DOHH2 (cell line): ENCODE data around the gene P2RY6.

Experiments used
- H3F3A ChIP-seq: fragments of 200-600 bp; sonication (generic), shearing (Covaris generic); 2 replicates; pipeline ENCODE4 v1.6.0; 2016; ENCODE audit warnings: antibody characterized with exemption, mild to moderate bottlenecking; ENCODE audit not compliant: control insufficient read depth, insufficient read depth
- H3K27ac ChIP-seq: fragments of 200-600 bp; sonication (generic); 2 replicates; pipeline ENCODE4 v1.5.1; 2014; ENCODE audit warnings: low read depth, mild to moderate bottlenecking, low read length, moderate library complexity
- H3K27me3 ChIP-seq: fragments of 200-600 bp; sonication (generic); 2 replicates; pipeline ENCODE4 v1.6.1; 2014; ENCODE audit warnings: mild to moderate bottlenecking, low read length, mixed read lengths; ENCODE audit not compliant: control insufficient read depth
- H3K36me3 ChIP-seq: fragments of 200-600 bp; sonication (generic); 2 replicates; pipeline ENCODE4 v1.6.1; 2014; ENCODE audit warnings: mild to moderate bottlenecking, low read length, moderate library complexity, mixed read lengths; ENCODE audit not compliant: control insufficient read depth
- H3K4me1 ChIP-seq: fragments of 200-600 bp; sonication (generic); 2 replicates; pipeline ENCODE4 v1.6.1; 2014; ENCODE audit warnings: mild to moderate bottlenecking, low read length, mixed read lengths; ENCODE audit not compliant: control insufficient read depth
- H3K4me2 ChIP-seq: fragments of 200-600 bp; sonication (generic); 2 replicates; pipeline ENCODE4 v1.6.0; 2014; ENCODE audit warnings: mild to moderate bottlenecking, low read length, moderate library complexity
- H3K4me3 ChIP-seq: fragments of 200-600 bp; sonication (generic); 2 replicates; pipeline ENCODE4 v1.5.1; 2014; ENCODE audit warnings: mild to moderate bottlenecking, low read length, mixed read lengths
- H3K79me2 ChIP-seq: fragments of 200-600 bp; sonication (generic); 2 replicates; pipeline ENCODE4 v1.6.1; 2014; ENCODE audit warnings: mild to moderate bottlenecking, low read length, mixed read lengths; ENCODE audit not compliant: control insufficient read depth
- H3K9me2 ChIP-seq: fragments of 200-600 bp; sonication (generic); replicated peaks from 2 replicates; pipeline ENCODE4 v1.6.1; 2014; ENCODE audit warnings: mild to moderate bottlenecking, low read length, mixed read lengths; ENCODE audit not compliant: control insufficient read depth
- H3K9me3 ChIP-seq: fragments of 200-600 bp; sonication (generic); 2 replicates; pipeline ENCODE4 v1.6.1; 2014; ENCODE audit warnings: antibody characterized with exemption, low read length, mixed read lengths; ENCODE audit not compliant: control insufficient read depth, insufficient read depth
- H4K20me1 ChIP-seq: fragments of 200-600 bp; sonication (generic); 2 replicates; pipeline ENCODE4 v1.6.0; 2014; ENCODE audit warnings: low read depth, mild to moderate bottlenecking, antibody characterized with exemption, low read length, moderate library complexity; ENCODE audit not compliant: control insufficient read depth, insufficient read depth
- EZH2phosphoT487 ChIP-seq: fragments of 200-600 bp; sonication (generic); IDR thresholded peaks from 2 replicates; pipeline ENCODE4 v1.6.1; 2017; ENCODE audit warnings: borderline replicate concordance, mild to moderate bottlenecking, antibody characterized with exemption, low read length, moderate library complexity, mixed read lengths
- TF ChIP-seq, protein P1 (sequence below): fragments of 200-600 bp; sonication (generic); IDR thresholded peaks from one replicate; pipeline ENCODE4 v1.5.1; 2014; ENCODE audit warnings: antibody characterized with exemption, mild to moderate bottlenecking, low read depth, low read length; ENCODE audit not compliant: poor library complexity, severe bottlenecking

The P2RY6 gene

DNA sequence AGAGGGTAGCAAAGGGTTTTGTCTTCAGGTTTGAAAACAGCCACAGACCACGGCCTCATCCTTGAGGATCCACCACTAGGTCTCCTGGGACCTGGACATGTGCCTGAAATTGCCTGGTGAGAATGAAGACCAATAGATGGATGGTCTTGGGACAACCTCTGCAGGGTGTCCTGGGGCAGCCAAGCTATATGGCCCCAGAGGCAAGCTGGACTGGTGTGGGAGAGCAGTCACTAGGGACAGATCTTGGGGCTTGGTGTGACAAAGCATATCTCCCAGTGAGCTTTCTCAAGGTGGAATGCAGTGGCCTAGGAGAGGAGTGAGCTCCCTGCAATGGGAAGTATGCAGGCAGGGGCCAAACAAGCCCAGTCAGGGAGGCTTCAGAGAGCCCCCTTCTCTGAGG lies 13.6 kb downstream of the P2RY6 start:
- Histone ChIP-seq H3K4me1 (peaks cover 28% of the 10 kb centered on the region), H4K20me1 (no peaks in the 10 kb centered on the region), H3K4me2 (no peak overlapping the region), H3K9me2 (no peaks in the 10 kb centered on the region), H3K4me3 (no peak overlapping the region), H3K9me3 (no peaks in the 10 kb centered on the region), H3F3A (no peaks in the 10 kb centered on the region), H3K79me2 (no peaks in the 10 kb centered on the region), H3K27me3 (no peaks in the 10 kb centered on the region), H3K36me3 (no peaks in the 10 kb centered on the region), H3K27ac (no peak overlapping the region)
- TF ChIP-seq, protein P1, sequence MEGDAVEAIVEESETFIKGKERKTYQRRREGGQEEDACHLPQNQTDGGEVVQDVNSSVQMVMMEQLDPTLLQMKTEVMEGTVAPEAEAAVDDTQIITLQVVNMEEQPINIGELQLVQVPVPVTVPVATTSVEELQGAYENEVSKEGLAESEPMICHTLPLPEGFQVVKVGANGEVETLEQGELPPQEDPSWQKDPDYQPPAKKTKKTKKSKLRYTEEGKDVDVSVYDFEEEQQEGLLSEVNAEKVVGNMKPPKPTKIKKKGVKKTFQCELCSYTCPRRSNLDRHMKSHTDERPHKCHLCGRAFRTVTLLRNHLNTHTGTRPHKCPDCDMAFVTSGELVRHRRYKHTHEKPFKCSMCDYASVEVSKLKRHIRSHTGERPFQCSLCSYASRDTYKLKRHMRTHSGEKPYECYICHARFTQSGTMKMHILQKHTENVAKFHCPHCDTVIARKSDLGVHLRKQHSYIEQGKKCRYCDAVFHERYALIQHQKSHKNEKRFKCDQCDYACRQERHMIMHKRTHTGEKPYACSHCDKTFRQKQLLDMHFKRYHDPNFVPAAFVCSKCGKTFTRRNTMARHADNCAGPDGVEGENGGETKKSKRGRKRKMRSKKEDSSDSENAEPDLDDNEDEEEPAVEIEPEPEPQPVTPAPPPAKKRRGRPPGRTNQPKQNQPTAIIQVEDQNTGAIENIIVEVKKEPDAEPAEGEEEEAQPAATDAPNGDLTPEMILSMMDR: no peak
- no peak for TF ChIP-seq EZH2phosphoT487

DNA sequence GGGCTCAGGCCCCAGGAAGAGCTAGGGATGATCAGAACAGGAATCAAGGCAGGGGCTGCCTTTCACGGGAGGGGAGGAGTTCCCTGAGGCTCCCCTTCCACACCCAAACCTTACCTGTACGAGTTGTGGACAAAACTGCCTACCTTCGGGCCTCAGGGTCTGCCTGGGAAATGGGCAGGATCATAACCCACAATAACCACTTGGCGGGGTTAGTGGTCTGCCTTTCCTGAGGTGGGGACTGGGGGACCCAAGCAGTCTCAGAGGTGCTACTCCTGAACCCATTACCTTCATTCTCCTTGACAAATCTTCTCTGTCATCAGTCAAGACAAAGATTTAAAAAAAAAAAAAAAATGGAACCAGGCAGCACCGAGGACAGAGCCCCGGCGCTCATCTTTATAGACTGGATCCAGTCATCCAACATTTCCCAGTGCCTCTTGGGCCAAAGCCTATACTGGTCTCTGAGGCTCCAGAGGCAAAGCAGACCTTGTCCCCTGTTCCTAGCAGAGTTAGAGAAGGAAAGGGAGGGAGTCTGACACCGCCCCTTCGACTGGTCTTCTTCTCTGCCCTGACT lies 14.2 kb downstream of the P2RY6 start:
- no peaks in the 10 kb centered on the region for H3K27me3 ChIP-seq

DNA sequence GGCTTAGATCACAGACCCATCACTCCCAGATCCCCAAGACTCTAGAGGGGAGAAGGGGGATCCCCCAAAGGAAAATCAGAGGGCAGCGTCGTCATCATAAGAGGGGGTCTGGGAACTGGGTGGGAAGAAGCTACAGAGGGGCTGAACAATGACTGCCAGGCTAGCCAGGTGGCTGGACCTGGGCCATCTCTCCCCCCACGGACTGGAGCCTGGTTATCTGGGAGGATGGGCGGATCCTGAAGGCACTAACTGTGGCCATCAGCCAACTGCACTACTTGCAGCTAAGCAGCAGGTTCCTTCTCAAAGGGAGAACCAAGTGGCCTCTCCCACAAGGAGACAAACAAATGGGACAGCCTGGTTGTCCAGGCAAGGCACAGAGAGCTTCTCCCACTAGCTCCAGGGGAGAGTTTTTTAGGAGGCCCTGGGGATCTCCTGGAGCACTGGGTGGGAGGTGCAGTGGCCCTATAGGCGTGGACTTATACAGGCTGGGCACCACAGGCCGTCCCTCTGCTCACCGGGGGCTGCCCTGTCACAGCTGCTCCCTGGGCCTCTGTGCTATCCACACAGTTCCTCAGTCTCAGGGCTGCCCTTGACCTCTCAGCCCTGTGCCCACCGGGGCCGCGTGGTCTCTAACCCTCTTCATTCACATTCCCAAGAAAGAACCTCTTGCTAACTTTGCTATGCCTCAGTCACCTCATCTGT lies 15.4 kb downstream of the P2RY6 start:
- TF ChIP-seq, protein P1: no peak
- TF ChIP-seq EZH2phosphoT487: no peak
- Histone ChIP-seq H3K27ac (no peak overlapping the region), H3K9me2 (no peaks in the 10 kb centered on the region)

More for the DNA sequence above, 14.2 kb downstream of the P2RY6 start:
- H3K4me2 ChIP-seq: no peak overlapping the region
- no peaks in the 10 kb centered on the region for H3K9me3 ChIP-seq
- no peaks in the 10 kb centered on the region for H3K79me2 ChIP-seq
- no peak overlapping the region for H3K27ac ChIP-seq
- H3K9me2 ChIP-seq: no peaks in the 10 kb centered on the region
- TF ChIP-seq EZH2phosphoT487: no peak
- TF ChIP-seq, protein P1: no peak
- H4K20me1 ChIP-seq: no peaks in the 10 kb centered on the region
- no peaks in the 10 kb centered on the region for H3F3A ChIP-seq
- peaks cover 23% of the 10 kb centered on the region for H3K4me1 ChIP-seq
- no peaks in the 10 kb centered on the region for H3K36me3 ChIP-seq
- H3K4me3 ChIP-seq: no peak overlapping the region

More for the DNA sequence above, 15.4 kb downstream of the P2RY6 start:
- Histone ChIP-seq H4K20me1 (no peaks in the 10 kb centered on the region), H3K36me3 (no peaks in the 10 kb centered on the region), H3K9me3 (no peaks in the 10 kb centered on the region), H3F3A (no peaks in the 10 kb centered on the region), H3K27me3 (no peaks in the 10 kb centered on the region), H3K4me2 (peak overlapping the region; percentile 45), H3K4me3 (no peak overlapping the region), H3K79me2 (no peaks in the 10 kb centered on the region), H3K4me1 (peaks cover 23% of the 10 kb centered on the region)
